HG03066 (cell line): Measurements from ENCODE around the gene ARMC9.
"Not testable (repeated sequence)": the region's sequence is repeated elsewhere in the genome, so short reads cannot be mapped to it uniquely, and the experiment has no call there.

Source experiments
- ATAC-seq: cut with Tn5 transposase; IDR thresholded peaks from one replicate; pipeline ENCODE4 v1.9.1; 2021; ENCODE audit warnings: low read depth; ENCODE audit not compliant: unreplicated experiment

The ARMC9 gene

GRCh38 chr2:231278868-231279267 is 80.4 kb downstream of the ARMC9 start:
- ATAC-seq, result no peak

- no peak for ATAC-seq
Observed at GRCh38 chr2:231280846-231281245, 82.4 kb downstream of the ARMC9 start.

- no peak for ATAC-seq
Observed at GRCh38 chr2:231284296-231284695, 85.9 kb downstream of the ARMC9 start.

GRCh38 chr2:231286964-231287363 is 88.5 kb downstream of the ARMC9 start:
- no peak for ATAC-seq

- ATAC-seq, result no peak
Observed at GRCh38 chr2:231287696-231288095, 89.3 kb downstream of the ARMC9 start.

GRCh38 chr2:231288590-231288989 is 90.2 kb downstream of the ARMC9 start:
- no peak for ATAC-seq

GRCh38 chr2:231290321-231291015 is 92.0 kb downstream of the ARMC9 start:
- ATAC-seq, result no peak

- no peak for ATAC-seq
Observed at GRCh38 chr2:231292472-231293134, 94.2 kb downstream of the ARMC9 start.

- ATAC-seq, result no peak
Observed at GRCh38 chr2:231293163-231293562, 94.7 kb downstream of the ARMC9 start.

- no peak for ATAC-seq
Observed at GRCh38 chr2:231294116-231294515, 95.7 kb downstream of the ARMC9 start.

GRCh38 chr2:231294571-231295362 is 96.3 kb downstream of the ARMC9 start:
- no peak for ATAC-seq

- no peak for ATAC-seq
Observed at GRCh38 chr2:231295363-231295655, 96.9 kb downstream of the ARMC9 start.

GRCh38 chr2:231296401-231296974 is 98.1 kb downstream of the ARMC9 start:
- ATAC-seq, result no peak

GRCh38 chr2:231297108-231297908 is 98.9 kb downstream of the ARMC9 start:
- ATAC-seq, result peak; percentile 48

GRCh38 chr2:231298091-231298490 is 99.7 kb downstream of the ARMC9 start:
- no peak for ATAC-seq

GRCh38 chr2:231299267-231299666 is 100.8 kb downstream of the ARMC9 start:
- ATAC-seq, result peak; percentile 45

- no peak for ATAC-seq
Observed at GRCh38 chr2:231300020-231300721, 101.7 kb downstream of the ARMC9 start.

GRCh38 chr2:231300722-231301076 is 102.3 kb downstream of the ARMC9 start:
- no peak for ATAC-seq

- not testable (repeated sequence) for ATAC-seq
Observed at GRCh38 chr2:231304259-231304658, 105.8 kb downstream of the ARMC9 start.

- ATAC-seq, result no peak
Observed at GRCh38 chr2:231305221-231305620, 106.8 kb downstream of the ARMC9 start.
